GM19452 (cell line): ENCODE data around the gene AEN.

Source experiments
- ATAC-seq: cut with Tn5 transposase; IDR thresholded peaks from one replicate; pipeline ENCODE4 v1.9.1; 2021; ENCODE audit not compliant: unreplicated experiment

The AEN gene

DNA sequence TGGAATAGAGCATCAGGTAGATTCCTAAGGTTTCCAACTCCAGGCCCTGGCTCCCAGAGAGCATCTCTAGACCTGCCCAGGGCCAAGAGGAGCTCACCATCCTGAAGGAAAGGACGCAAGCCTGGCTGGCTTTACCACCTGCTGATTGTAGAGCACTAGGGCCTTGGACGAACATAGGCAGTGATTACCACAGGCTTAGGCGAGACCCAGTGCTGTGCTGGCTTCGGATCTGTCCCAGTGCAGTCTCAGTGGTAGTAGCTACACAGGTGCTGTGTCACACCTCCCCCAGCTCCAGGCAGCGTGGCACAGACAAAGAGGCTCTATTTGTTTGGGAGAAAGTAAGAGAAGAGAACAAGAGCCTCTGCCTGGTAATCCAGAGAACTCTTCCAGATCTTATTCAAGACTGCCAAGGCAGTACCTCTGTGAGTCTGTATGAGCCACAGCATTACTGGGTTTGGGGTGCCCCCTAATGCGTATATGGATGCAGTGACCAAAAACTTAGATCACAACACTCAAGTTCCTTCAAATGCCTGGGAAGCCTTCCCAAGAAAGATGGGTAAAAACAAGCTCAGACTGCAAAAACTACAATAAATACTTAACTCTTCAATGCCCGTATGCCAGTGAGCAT, 43.1 kb downstream of the AEN start:
- ATAC-seq: peak; percentile 56

DNA sequence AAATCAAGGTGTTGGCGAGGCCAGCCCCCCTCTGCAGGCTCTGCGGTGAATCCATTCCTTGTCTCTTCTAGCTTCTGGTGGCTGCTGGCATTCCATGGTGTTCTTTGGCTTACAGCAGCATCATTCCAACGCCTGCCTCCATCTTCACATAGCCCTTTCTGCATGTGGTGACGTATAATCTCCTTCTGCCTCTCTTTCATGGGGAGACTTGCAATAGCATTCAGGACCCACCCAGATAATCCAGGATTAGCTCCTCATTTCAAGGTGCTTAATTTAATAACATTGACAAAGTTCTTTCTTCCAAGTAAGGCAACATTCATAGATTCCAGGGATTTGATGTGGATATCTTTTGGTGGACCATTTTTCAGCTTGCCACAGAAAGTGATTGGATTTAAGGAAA, 53.5 kb downstream of the AEN start:
- ATAC-seq: no peak

DNA sequence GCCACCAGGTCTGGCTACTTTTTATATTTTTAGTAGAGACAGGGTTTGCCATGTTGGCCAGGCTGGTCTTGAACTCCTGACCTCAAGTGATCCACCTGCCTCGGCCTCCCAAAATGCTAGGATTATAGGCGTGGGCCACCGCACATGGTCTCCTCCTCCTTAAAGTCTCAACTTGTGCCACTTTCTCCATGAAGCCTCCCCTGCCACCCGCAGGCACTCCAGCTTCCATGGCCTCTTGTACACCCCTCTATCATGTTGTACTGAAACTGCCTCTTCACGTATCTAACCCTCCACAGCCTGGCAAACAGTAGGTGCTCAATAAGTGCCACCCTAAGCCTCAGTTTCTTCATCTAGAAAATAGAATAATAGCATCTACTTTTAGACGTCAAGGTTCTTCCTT, 57.6 kb downstream of the AEN start:
- no peak for ATAC-seq

DNA sequence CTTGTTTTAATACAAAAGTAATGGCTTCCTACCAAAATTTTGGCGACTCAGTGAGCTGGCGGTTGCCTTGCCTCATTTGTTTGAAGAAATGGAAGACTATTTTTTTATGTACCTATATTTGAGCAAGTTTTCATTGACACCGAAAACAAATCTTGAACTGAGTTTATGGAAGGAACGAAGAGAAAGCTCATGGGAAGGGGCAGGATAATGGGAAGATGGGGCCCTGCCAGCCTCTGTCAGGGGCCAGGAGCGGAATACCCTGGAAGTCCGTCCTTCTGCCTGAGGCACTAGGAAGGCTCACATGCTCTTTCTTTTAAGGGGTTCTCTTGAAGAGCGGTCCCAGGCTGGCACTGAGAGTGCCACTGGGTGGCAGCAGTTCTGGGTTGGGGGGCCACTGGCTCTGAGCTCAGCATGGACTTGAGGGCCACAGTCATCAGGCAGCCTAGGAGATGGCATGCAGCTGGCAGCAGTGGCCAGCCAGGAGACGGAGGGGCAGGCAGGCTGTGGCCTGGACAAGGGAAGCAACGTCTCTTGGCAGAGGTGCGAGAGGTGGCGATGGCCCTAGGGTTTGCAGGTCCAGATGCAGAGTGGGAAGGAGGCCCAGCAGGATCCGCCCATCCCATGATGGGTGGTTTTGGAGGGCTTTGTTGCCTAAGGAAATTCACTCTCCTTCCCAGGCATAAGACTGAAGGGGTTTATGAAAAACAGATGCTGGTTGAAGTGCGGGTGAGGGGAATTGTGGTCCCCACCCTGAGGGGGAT, 59.3 kb downstream of the AEN start:
- ATAC-seq: no peak

DNA sequence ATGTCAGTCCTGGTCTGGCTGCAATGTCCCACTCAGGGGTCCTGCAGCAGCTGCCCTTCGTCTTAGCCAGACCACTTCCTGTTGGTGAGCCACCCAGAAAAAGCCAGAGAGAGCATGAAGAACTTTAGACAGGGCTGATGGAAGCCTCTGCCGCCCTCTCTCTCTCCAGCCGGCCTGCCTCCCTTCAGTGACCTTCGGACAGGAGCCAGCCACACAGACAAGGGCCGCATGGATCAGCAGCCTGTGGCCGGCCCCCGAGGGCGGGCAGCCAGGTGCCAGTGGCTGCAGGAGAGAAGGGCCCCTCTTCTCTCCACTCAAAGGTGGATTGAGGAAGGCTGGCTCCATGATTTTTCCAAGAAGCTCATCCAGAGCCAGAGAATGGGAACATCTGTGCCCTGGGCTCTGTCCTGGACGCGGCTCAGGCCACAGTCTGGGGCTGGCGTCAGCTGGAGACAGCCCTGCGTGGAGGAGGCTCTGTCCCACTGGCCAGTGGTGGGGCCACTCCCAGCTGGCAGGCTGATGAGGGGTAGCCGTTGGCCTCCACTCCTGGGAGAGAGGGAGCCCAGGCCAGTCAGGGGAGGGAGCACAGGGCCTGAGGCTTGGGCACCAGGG, 60.6 kb downstream of the AEN start:
- no peak for ATAC-seq
